Activated B cell treated with CpG ODN at 0.5 μM for 24 hours (primary cell): Measurements from ENCODE around the gene CBS. TPM values are rescaled to one million over a fixed set of nuclear protein-coding genes. Genes with fewer than 3 reads are reported as not detected.
"Not testable (repeated sequence)": the region's sequence is repeated elsewhere in the genome, so short reads cannot be mapped to it uniquely, and the experiment has no call there.

Experiments
- ATAC-seq: fragments of 200-7000 bp; cut with Tn5 transposase; one replicate; pipeline ENCODE4 v1.10.0; 2021; ENCODE audit warnings: low read depth, mild to moderate bottlenecking, moderate library complexity
- CTCF ChIA-PET: fragments of 350-600 bp; sonication (Branson Sonifier 250); formaldehyde crosslinking; loops from one replicate; lab custom pipeline; 2021; ENCODE audit warnings: antibody characterized with exemption; lab: Charles Lee
- POLR2A ChIA-PET: fragments of 350-600 bp; sonication (Branson Sonifier 250); formaldehyde crosslinking; loops from one replicate; lab custom pipeline; 2021; ENCODE audit warnings: antibody characterized with exemption; lab: Charles Lee
- DNase-seq: peaks from one replicate; pipeline ENCODE4 v3.0.0; 2022
- H3K27ac Mint-ChIP-seq: one replicate; pipeline ENCODE4 v1.8.0; 2020; ENCODE audit warnings: mixed read lengths
- H3K27me3 Mint-ChIP-seq: one replicate; pipeline ENCODE4 v1.8.0; 2021; ENCODE audit warnings: mixed read lengths
- H3K36me3 Mint-ChIP-seq: one replicate; pipeline ENCODE4 v1.8.0; 2021; ENCODE audit warnings: low read depth, mixed read lengths
- H3K4me1 Mint-ChIP-seq: one replicate; pipeline ENCODE4 v1.8.0; 2021; ENCODE audit warnings: mixed read lengths
- H3K4me3 Mint-ChIP-seq: one replicate; pipeline ENCODE4 v1.8.0; 2020; ENCODE audit warnings: mild to moderate bottlenecking, mixed read lengths
- H3K9me3 Mint-ChIP-seq: one replicate; pipeline ENCODE4 v1.8.0; 2020; ENCODE audit warnings: mixed read lengths
- intact Hi-C: fragments of 100-400 bp; cut with micrococcal nuclease; formaldehyde crosslinking; loops from one replicate; pipeline ENCODE4 v1.15.1; 2024
- total RNA-seq: library from RNA; stranded (reverse); gene quantifications from 2 replicates; pipeline ENCODE4 v1.2.3, GENCODE V29; 2022

Gene CBS
- total RNA-seq = 15.6 and 22.3 TPM in 2 replicates

DNA sequence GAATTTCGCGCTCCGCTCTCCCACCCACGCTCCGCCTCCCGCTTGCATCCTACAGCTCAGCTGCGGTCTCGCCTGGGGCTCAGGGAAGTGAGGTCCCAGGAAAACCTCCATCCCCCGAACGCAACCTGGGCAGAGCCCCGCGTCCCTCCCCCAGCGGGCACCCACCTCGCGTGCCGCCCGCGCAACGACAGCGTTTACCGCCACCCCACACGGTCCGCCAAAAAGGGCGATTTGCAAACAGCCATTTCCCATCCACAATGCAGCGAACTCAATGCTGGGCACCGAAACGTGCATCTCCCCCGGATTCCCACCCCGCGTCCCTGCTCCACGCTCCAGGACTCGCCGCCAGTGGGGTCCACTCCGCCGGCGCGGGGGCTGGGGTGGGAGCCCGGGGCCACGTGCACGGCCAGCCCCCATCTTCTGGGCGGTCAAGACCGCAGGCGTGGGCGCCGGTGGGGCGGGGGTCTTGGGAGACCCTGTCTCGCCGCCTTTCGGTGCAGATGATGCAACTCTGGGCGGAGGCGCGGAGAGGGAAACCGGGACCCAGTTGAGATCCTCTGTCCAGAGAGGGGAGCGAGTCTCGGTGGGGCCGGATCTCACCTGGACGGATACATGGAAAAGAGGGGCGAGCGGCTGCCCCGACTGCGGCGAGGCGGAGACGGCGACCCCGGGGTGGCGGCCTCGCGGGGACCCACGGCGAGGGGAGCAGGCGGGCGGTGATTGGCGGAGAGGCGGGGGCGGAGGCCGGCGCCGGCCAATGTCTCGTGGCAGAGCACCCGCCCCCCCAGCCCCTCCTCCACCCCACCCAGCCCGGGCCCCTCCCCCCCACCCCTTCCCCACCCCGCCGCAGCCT, at the start of gene CBS:
TSS of gene CBS (minus strand) at position 666 of the 853 bp plus-strand sequence. CDS start 3,642 bp downstream, outside the sequence.
- H3K27ac Mint-ChIP-seq, intact Hi-C loops, POLR2A ChIA-PET, H3K27me3 Mint-ChIP-seq, H3K4me3 Mint-ChIP-seq, H3K36me3 Mint-ChIP-seq, H3K9me3 Mint-ChIP-seq, DNase-seq, CTCF ChIA-PET, H3K4me1 Mint-ChIP-seq: not testable (repeated sequence)
- ATAC-seq = peak; percentile 25

DNA sequence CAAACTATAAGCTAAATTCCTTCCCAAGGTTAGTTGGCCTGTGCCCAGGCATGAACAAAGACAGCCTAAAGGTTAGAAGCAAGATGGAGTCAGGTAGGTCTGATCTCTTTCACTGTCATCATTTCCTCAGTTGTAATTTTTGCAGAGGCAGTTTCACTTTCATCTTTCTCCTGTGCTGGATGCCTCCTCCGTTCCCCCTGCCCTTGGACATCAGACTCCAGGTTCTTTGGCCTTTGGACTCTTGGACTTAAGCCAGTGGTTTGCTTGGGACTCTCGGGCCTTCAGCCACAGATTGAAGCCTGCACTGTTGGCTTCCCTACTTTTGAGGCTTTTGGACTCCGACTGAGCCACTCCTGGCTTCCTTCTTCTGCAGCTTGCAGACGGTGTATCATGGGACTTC, 40.3 kb upstream of the CBS start:
- H3K9me3 Mint-ChIP-seq, DNase-seq, H3K27ac Mint-ChIP-seq, POLR2A ChIA-PET, H3K36me3 Mint-ChIP-seq, H3K4me1 Mint-ChIP-seq, intact Hi-C loops, ATAC-seq, H3K27me3 Mint-ChIP-seq, CTCF ChIA-PET, H3K4me3 Mint-ChIP-seq: not testable (repeated sequence)

DNA sequence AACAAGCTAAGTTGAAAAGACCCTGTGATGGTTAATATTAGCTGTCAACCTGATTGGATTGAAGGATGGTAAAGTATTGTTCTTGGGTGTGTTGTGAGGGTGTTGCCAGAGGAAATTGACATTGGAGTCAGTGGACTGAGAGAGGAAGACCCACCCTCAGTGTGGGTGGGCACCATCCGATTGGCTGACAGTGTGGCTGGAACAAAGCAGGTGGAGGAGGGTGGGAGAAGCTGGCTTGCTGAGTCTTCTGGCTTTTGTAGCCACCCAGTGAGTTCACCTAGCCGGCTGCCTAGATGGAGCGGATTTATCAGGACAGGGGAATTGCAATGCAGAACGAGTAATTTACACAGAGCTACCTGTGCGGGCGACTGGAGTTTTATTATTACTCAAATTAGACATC, 38.8 kb upstream of the CBS start:
- ATAC-seq, DNase-seq, POLR2A ChIA-PET, H3K4me3 Mint-ChIP-seq, H3K36me3 Mint-ChIP-seq, H3K9me3 Mint-ChIP-seq, H3K27me3 Mint-ChIP-seq, H3K27ac Mint-ChIP-seq, intact Hi-C loops, CTCF ChIA-PET, H3K4me1 Mint-ChIP-seq: not testable (repeated sequence)

DNA sequence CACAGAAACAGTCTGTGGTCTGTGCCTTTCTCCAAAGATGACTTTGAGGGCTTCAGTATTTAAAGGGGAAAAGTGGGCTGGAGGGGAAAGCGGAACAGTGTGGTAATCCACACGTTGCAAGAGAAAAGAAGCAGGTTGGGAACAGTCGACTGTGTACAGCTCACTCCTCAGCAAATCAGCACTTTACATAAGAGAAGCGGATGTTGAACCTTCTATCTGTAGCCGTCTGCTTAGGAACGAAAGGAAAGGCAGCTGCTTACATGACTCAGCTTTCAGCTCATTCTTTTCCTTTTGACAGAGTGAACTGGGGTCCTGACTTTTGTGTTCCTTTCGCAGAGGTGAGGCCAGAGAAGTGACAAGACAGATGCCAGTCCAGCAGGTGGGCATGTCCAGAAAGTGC, 33.4 kb upstream of the CBS start:
- H3K27me3 Mint-ChIP-seq, H3K36me3 Mint-ChIP-seq, H3K27ac Mint-ChIP-seq, CTCF ChIA-PET, H3K9me3 Mint-ChIP-seq, POLR2A ChIA-PET, H3K4me1 Mint-ChIP-seq, intact Hi-C loops, ATAC-seq, H3K4me3 Mint-ChIP-seq, DNase-seq: not testable (repeated sequence)

DNA sequence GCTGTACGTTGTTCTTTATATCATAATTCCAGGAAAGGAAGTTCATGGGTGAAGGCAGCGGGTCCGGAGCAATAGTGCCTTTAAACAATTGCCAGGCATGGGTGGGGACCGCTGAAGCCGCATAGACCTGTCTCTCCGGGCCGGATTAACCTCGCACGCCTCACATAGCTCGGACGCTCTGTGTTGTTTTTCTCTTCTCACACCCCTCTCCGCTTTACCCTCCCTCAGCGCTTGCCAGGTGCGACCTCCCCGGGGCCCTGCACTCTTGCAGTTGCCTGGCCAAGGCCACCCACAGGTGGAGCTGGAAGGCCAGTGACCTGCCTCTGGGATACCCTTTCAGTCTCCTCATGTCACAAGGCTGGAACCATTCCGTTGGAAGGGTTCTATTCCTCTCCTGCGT, 32.5 kb upstream of the CBS start:
- ATAC-seq, H3K4me3 Mint-ChIP-seq, H3K4me1 Mint-ChIP-seq, CTCF ChIA-PET, intact Hi-C loops, H3K27ac Mint-ChIP-seq, H3K9me3 Mint-ChIP-seq, DNase-seq, H3K36me3 Mint-ChIP-seq, POLR2A ChIA-PET, H3K27me3 Mint-ChIP-seq: not testable (repeated sequence)

DNA sequence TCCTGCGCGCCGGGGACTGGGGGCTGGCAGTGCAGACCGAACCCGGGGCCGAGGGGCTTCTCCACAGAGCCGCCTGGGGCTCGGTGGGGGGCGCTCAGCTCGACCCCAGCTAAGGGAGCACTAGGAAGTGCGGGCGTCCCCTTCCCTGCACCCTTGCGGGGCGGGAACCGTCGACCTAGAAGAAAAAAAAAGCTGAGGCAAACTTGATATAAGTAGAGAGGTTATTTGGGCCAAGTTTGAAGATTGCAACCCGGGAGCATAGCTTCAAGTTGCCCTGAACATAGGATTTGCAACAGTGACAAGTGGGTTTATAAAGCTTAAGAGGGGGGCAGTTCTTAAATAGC, 32.1 kb upstream of the CBS start:
- DNase-seq, H3K27me3 Mint-ChIP-seq, H3K9me3 Mint-ChIP-seq, CTCF ChIA-PET, H3K27ac Mint-ChIP-seq, POLR2A ChIA-PET, H3K4me3 Mint-ChIP-seq, intact Hi-C loops, H3K4me1 Mint-ChIP-seq, ATAC-seq, H3K36me3 Mint-ChIP-seq: not testable (repeated sequence)

DNA sequence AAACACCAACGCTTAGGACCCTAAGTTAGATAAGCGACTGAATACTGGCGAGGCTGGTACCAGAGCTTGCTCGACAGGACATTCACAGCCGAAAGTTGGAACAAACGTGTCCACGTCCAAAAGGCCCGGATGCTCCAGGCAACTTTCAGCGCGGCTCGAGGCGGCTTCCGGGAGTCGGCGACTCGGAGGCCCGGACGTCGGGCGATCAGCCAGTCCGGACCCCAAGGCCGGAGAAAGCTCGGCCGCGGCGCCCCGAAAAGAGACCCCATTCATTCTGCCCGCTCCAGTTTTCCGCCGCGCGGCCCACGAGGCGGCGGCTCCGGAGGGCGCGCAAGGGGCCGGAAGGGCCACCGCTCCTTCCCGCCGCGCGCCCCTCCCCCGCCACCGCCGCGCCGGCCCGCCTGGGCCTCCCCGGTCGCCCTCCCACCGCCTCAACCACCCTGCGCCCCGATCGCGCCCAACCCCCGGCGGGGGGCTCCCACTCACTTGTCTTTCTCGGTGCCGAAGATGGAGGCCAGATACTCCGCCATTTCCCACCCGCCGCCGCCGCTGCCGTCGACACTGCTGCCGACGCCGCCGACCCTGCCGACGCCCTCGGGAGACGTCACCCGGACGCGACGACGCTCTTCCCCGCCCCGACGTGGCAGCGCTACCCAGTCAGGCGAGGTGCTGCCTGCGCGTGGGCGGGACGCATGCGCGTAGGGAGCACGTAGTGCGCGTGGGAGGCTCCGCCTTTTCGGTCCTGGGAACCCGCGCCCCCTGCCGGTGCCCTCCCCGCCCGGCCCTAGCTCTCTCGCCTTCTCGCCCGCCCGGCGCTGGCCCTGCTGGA, 31.5 kb upstream of the CBS start, which contains the start of gene U2AF1:
TSS of gene U2AF1 (minus strand) at position 606 of the 829 bp plus-strand sequence. CDS start at position 530, 76 bp downstream.
- H3K9me3 Mint-ChIP-seq, H3K36me3 Mint-ChIP-seq, H3K27me3 Mint-ChIP-seq, POLR2A ChIA-PET, intact Hi-C loops, H3K4me1 Mint-ChIP-seq, CTCF ChIA-PET: not testable (repeated sequence)
- DNase-seq (peak; percentile 66), ATAC-seq (peak; percentile 84)
- peak within 1 kb of the TSS; percentile 70 for H3K4me3 Mint-ChIP-seq
- H3K27ac Mint-ChIP-seq = peak within 1 kb of the TSS; percentile 61

DNA sequence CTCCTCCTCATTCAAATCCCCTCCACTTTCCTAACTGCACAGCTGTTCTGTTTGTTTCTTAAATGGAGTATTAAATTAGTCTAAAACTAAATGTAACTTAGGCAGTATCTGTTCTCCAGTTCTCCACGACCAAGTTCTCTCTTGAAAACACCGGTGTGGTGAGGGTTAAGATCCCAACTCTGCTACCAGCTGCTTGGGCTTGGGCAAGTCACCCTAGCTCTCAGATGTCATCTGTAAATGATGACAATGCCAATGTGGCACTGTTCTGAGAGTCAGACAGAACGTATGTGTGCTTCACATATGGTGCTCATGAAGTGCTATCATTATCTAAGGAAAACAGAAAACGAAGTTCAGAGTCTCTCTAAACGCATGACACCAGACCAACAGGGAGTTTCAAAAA, 29.0 kb upstream of the CBS start:
- H3K4me3 Mint-ChIP-seq, H3K4me1 Mint-ChIP-seq, H3K36me3 Mint-ChIP-seq, POLR2A ChIA-PET, CTCF ChIA-PET, H3K9me3 Mint-ChIP-seq, DNase-seq, intact Hi-C loops, H3K27ac Mint-ChIP-seq, ATAC-seq, H3K27me3 Mint-ChIP-seq: not testable (repeated sequence)

DNA sequence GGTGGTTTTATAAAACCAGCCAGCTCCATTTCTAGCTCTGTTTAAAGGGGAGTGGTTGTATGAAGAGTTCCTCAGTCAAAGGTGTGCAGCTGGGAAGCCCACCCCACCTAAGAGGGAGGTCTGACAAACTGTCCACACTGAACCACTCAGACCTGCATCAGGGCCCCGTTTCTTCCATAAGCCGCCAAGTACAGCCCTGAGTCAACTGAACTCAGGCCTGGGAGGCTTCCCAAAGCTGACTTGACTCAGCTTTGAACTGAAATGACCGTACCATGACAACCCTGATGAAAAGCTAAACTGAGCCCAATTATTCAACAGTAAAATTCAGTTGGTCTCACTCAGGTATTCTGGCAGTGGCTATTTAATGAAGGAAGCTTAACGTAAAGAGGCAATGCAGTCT, 26.6 kb upstream of the CBS start:
- H3K27ac Mint-ChIP-seq, H3K4me3 Mint-ChIP-seq, POLR2A ChIA-PET, intact Hi-C loops, H3K9me3 Mint-ChIP-seq, H3K27me3 Mint-ChIP-seq, H3K36me3 Mint-ChIP-seq, ATAC-seq, DNase-seq, H3K4me1 Mint-ChIP-seq, CTCF ChIA-PET: not testable (repeated sequence)

DNA sequence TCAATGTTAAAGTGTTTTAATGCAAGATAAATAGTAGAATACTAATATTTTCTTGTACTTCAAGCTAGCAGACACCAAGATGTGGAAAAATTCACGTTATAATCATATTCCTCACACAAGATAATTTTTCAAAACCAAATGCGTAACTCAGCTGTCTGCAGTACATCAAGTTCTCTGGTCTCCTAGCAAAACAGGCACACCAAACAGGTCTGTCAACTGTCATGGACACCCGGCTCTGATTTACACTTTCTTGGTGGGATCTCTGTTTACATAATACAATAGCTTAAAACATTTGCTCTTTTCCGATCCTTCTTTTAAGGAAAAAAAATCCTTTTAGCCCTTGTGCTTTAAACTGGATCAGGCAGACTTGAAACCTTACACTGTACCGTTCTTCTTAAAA, 26.0 kb upstream of the CBS start:
- POLR2A ChIA-PET = not testable (repeated sequence)

DNA sequence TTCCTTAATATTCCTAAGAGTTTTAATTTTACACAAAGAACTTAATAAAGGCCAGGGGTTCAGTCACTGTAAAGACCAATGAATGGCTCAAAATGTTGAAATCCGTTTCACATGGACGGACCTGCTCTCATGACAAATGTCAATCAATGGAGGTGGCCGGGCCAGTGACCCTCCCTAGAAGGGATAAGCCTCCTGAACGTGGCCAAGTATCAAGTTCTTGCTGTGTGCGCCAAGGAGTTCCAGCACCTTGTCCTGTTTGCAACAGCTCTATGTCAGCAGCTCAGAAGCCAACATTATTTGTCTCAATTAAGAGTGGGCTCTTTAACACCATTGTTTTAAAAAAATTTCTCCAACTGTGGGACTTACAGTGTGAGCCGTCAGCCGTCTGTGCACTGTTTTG, 25.4 kb upstream of the CBS start:
- intact Hi-C loops, ATAC-seq, H3K9me3 Mint-ChIP-seq: not testable (repeated sequence)

More for the DNA sequence above, 26.0 kb upstream of the CBS start:
- H3K4me3 Mint-ChIP-seq, H3K36me3 Mint-ChIP-seq, H3K27ac Mint-ChIP-seq, H3K27me3 Mint-ChIP-seq, CTCF ChIA-PET, H3K9me3 Mint-ChIP-seq, intact Hi-C loops, DNase-seq, H3K4me1 Mint-ChIP-seq, ATAC-seq: not testable (repeated sequence)

More for the DNA sequence above, 25.4 kb upstream of the CBS start:
- H3K36me3 Mint-ChIP-seq, H3K4me1 Mint-ChIP-seq, H3K4me3 Mint-ChIP-seq, H3K27ac Mint-ChIP-seq, DNase-seq, POLR2A ChIA-PET, CTCF ChIA-PET, H3K27me3 Mint-ChIP-seq: not testable (repeated sequence)
